Nephron (organoid): ENCODE results near the gene PIK3CD.

Experiments
- H3K27ac Mint-ChIP-seq, 3 experiments: 2 replicates each; pipeline ENCODE4 v1.8.0; 2020; ENCODE audit warnings: mixed read lengths in 3 of 3, mild to moderate bottlenecking in 2 of 3, moderate library complexity in 1 of 3
- H3K27me3 Mint-ChIP-seq: 2 replicates; pipeline ENCODE4 v1.8.0; 2021; ENCODE audit warnings: low read depth, mild to moderate bottlenecking, moderate library complexity, mixed read lengths
- H3K36me3 Mint-ChIP-seq: 2 replicates; pipeline ENCODE4 v1.8.0; 2020; ENCODE audit warnings: low read depth, mixed read lengths
- H3K4me1 Mint-ChIP-seq: 2 replicates; pipeline ENCODE4 v1.8.0; 2020; ENCODE audit warnings: mixed read lengths
- H3K4me3 Mint-ChIP-seq, 3 experiments: 2 replicates each; pipeline ENCODE4 v1.8.0; 2020; ENCODE audit warnings: mild to moderate bottlenecking in 3 of 3, mixed read lengths in 3 of 3, moderate library complexity in 2 of 3
- H3K9me3 Mint-ChIP-seq: 2 replicates; pipeline ENCODE4 v1.8.0; 2020; ENCODE audit warnings: mixed read lengths
- TF ChIP-seq, protein P1 (sequence below), 3 experiments: fragments of 200-600 bp; sonication (generic); IDR thresholded peaks; one replicate each; pipeline ENCODE4 v1.5.0; 2021; ENCODE audit warnings: antibody characterized with exemption in 3 of 3; ENCODE audit not compliant: unreplicated experiment in 3 of 3

The PIK3CD gene

DNA sequence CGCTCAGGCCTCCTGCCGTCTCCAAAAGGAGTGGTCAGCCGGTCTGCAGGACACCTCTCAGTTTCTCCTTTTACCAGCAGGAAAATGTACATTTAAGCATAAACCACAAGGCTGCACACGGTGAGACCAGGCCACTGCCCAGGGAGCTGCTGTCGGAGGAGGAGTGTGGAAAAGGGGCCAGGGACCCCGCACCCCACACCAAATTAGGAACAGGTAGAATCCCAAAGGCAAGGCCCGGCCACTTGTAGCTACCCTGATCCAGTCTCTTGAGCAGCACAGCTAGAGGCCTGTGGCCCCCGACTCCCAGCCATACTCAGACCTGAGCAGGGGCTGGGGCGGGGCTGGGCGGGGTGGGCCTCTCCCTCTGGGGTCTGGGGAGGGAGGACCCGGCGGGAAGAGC, 78.0 kb downstream of the PIK3CD start:
- Mint-ChIP-seq H3K27me3 (no peaks in the 10 kb centered on the region), H3K9me3 (no peaks in the 10 kb centered on the region), H3K27ac (no peak overlapping the region), H3K4me3 (no peak overlapping the region), H3K4me1 (no peaks in the 10 kb centered on the region), H3K36me3 (peaks cover 65% of the 10 kb centered on the region)
- TF ChIP-seq, protein P1, sequence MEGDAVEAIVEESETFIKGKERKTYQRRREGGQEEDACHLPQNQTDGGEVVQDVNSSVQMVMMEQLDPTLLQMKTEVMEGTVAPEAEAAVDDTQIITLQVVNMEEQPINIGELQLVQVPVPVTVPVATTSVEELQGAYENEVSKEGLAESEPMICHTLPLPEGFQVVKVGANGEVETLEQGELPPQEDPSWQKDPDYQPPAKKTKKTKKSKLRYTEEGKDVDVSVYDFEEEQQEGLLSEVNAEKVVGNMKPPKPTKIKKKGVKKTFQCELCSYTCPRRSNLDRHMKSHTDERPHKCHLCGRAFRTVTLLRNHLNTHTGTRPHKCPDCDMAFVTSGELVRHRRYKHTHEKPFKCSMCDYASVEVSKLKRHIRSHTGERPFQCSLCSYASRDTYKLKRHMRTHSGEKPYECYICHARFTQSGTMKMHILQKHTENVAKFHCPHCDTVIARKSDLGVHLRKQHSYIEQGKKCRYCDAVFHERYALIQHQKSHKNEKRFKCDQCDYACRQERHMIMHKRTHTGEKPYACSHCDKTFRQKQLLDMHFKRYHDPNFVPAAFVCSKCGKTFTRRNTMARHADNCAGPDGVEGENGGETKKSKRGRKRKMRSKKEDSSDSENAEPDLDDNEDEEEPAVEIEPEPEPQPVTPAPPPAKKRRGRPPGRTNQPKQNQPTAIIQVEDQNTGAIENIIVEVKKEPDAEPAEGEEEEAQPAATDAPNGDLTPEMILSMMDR (IDR thresholded peaks at IDR 0.05; ENCODE audit: unreplicated experiment in 3 of 3) = no peak

DNA sequence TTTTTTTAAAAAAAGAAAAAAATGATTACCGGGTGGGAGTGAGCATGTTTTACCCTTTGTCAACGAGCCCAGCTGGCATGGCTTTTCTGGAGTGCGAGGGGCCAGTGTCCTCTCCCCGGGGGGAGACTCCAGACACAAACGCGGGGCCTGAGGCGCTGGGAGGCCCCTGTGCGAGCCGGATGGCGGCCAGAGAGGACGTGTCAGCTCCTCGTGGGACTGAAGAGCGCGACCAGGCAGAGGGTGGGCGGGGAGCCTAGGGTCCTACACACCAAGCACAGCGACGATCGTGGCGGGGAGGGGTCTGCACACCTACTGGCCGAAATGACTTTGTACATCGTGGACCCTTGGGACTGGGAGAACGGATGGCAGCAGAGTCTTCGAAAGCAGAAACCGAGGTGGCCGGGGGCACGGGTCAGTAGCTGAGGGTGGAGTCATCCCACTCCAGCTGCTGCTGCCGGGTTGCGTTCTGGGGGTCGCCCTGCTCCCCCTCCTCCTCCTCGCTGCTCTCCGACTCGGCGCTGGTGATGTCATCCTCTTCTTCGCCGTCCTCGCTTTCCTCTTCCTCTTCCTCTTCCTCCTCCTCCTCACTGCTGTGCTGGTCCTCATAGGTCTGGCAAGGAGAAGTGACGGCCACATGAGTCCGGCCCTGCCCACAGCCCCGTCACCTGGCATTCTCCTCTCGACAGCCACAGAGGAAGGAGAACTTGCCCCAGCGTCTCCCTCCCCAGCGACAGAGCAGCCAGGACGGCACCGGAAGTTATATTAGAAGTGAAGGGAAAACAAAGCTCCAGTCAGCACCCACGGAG, 78.8 kb downstream of the PIK3CD start:
- Mint-ChIP-seq H3K4me1 (no peaks in the 10 kb centered on the region), H3K9me3 (no peaks in the 10 kb centered on the region), H3K4me3 (no peak overlapping the region), H3K27ac (no peak overlapping the region), H3K36me3 (peaks cover 73% of the 10 kb centered on the region), H3K27me3 (no peaks in the 10 kb centered on the region)
- TF ChIP-seq, protein P1 (IDR thresholded peaks at IDR 0.05; ENCODE audit: unreplicated experiment in 3 of 3) = no peak

DNA sequence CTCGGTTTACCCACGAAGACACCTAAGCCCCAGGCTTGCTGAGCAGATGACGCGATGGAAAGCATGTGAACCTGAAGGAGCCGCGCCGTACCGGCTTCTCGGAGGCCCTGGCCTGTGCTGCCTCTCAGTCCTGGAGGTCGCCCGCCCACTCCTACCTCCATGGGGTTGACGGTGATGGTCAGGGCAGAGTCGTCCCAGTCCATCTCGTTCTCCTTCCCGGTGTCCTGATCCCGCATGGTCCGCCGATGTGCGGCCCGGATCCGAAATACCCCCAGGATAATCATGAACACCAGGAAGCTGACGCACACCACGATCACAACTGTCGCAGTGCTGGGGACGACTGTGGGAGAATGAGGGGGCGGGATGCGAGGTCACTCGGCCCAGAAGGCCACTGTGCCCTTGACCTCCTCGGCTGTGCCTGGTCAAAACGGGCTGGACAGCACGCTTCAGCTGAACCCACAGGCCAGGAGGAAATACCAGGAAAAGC, 79.6 kb downstream of the PIK3CD start:
- Mint-ChIP-seq H3K27me3 (no peaks in the 10 kb centered on the region), H3K4me1 (no peaks in the 10 kb centered on the region), H3K4me3 (no peak overlapping the region), H3K36me3 (peaks cover 81% of the 10 kb centered on the region), H3K9me3 (no peaks in the 10 kb centered on the region), H3K27ac (no peak overlapping the region)
- TF ChIP-seq, protein P1 (IDR thresholded peaks at IDR 0.05; ENCODE audit: unreplicated experiment in 3 of 3) = no peak

- H3K4me1 Mint-ChIP-seq = no peaks in the 10 kb centered on the region
- TF ChIP-seq, protein P1 (IDR thresholded peaks at IDR 0.05; ENCODE audit: unreplicated experiment in 3 of 3) = no peak
Measured at GRCh38 chr1:9731561-9731960, 80.0 kb downstream of the PIK3CD start.

GRCh38 chr1:9732123-9732971, 80.8 kb downstream of the PIK3CD start:
- no peaks in the 10 kb centered on the region for H3K4me1 Mint-ChIP-seq
- peaks cover 88% of the 10 kb centered on the region for H3K36me3 Mint-ChIP-seq
- TF ChIP-seq, protein P1 (IDR thresholded peaks at IDR 0.05; ENCODE audit: unreplicated experiment in 3 of 3) = no peak
- no peak overlapping the region for H3K4me3 Mint-ChIP-seq
- H3K27ac Mint-ChIP-seq = no peak overlapping the region
- H3K9me3 Mint-ChIP-seq = no peaks in the 10 kb centered on the region
- no peaks in the 10 kb centered on the region for H3K27me3 Mint-ChIP-seq

More at GRCh38 chr1:9731561-9731960, 80.0 kb downstream of the PIK3CD start:
- peaks cover 85% of the 10 kb centered on the region for H3K36me3 Mint-ChIP-seq
- no peak overlapping the region for H3K27ac Mint-ChIP-seq
- no peak overlapping the region for H3K4me3 Mint-ChIP-seq
- no peaks in the 10 kb centered on the region for H3K9me3 Mint-ChIP-seq
- H3K27me3 Mint-ChIP-seq = no peaks in the 10 kb centered on the region
